ENCODE measurements around the gene TGFBI.
A peak's percentile ranks its signal among the peaks of the same experiment; 100 is the strongest.

Gene TGFBI

GRCh38 chr5:136063778-136064465 is 35.1 kb downstream of the TGFBI start:
- no peak for DNase-seq (ENCODE audit: low read depth in 2 of 2)

- DNase-seq (ENCODE audit: low read depth in 2 of 2) = no peak
Observed at GRCh38 chr5:136064510-136064909, 35.7 kb downstream of the TGFBI start.

- DNase-seq (ENCODE audit: low read depth in 2 of 2) = no peak
Observed at GRCh38 chr5:136065588-136065987, 36.8 kb downstream of the TGFBI start.

GRCh38 chr5:136066661-136067271 is 38.0 kb downstream of the TGFBI start:
- no peak for DNase-seq (ENCODE audit: low read depth in 2 of 2)

GRCh38 chr5:136067422-136067821 is 38.6 kb downstream of the TGFBI start:
- no peak for DNase-seq (ENCODE audit: low read depth in 2 of 2)

GRCh38 chr5:136070486-136071285 is 41.9 kb downstream of the TGFBI start:
- DNase-seq (ENCODE audit: low read depth in 2 of 2) = no peak

- no peak for DNase-seq (ENCODE audit: low read depth in 2 of 2)
Observed at GRCh38 chr5:136073714-136074529, 45.1 kb downstream of the TGFBI start.

- no peak for DNase-seq (ENCODE audit: low read depth in 2 of 2)
Observed at GRCh38 chr5:136075466-136075891, 46.7 kb downstream of the TGFBI start.

GRCh38 chr5:136076067-136076466 is 47.3 kb downstream of the TGFBI start:
- DNase-seq (ENCODE audit: low read depth in 2 of 2) = no peak

- DNase-seq (ENCODE audit: low read depth in 2 of 2) = no peak
Observed at GRCh38 chr5:136076881-136077445, 48.2 kb downstream of the TGFBI start.

- no peak for DNase-seq (ENCODE audit: low read depth in 2 of 2)
Observed at GRCh38 chr5:136079195-136079985, 50.6 kb downstream of the TGFBI start.

GRCh38 chr5:136080113-136080482 is 51.3 kb downstream of the TGFBI start:
- DNase-seq (ENCODE audit: low read depth in 2 of 2) = no peak

GRCh38 chr5:136080483-136081216 is 51.9 kb downstream of the TGFBI start:
- DNase-seq (ENCODE audit: low read depth in 2 of 2) = peak; percentile 41 to 56

GRCh38 chr5:136081217-136081591 is 52.4 kb downstream of the TGFBI start:
- DNase-seq (ENCODE audit: low read depth in 2 of 2) = no peak

GRCh38 chr5:136082390-136083193 is 53.8 kb downstream of the TGFBI start:
- peak; percentile 16 to 24 for DNase-seq (ENCODE audit: low read depth in 2 of 2)

- DNase-seq (ENCODE audit: low read depth in 2 of 2) = no peak
Observed at GRCh38 chr5:136084698-136085097, 55.9 kb downstream of the TGFBI start.

GRCh38 chr5:136086783-136087566 is 58.2 kb downstream of the TGFBI start:
- no peak for DNase-seq (ENCODE audit: low read depth in 2 of 2)
